HG02610 (cell line): ENCODE measurements around the gene ZNF576.
"Not testable (repeated sequence)": the region's sequence is repeated elsewhere in the genome, so short reads cannot be mapped to it uniquely, and the experiment has no call there.

Experiments used
- ATAC-seq: cut with Tn5 transposase; IDR thresholded peaks from one replicate; pipeline ENCODE4 v1.9.1; 2021; ENCODE audit warnings: mild to moderate bottlenecking, moderate library complexity; ENCODE audit not compliant: unreplicated experiment

Gene ZNF576

GRCh38 chr19:43574424-43575155, 21.8 kb upstream of the ZNF576 start:
- ATAC-seq = no peak

GRCh38 chr19:43575156-43575950, 21.0 kb upstream of the ZNF576 start, which contains the start of the genes PINLYP and XRCC1:
PINLYP (plus strand) TSS chr19:43575801; CDS start chr19:43577192, 1,391 bp downstream.
XRCC1 (minus strand) TSS chr19:43575527; CDS start chr19:43575458, 69 bp downstream.
- peak; percentile 97 for ATAC-seq

GRCh38 chr19:43575955-43576878, 20.2 kb upstream of the ZNF576 start:
- peak; percentile 3 for ATAC-seq

- ATAC-seq = no peak
These were observed 17.6 kb upstream of the ZNF576 start for GRCh38 chr19:43578787-43579186.

DNA sequence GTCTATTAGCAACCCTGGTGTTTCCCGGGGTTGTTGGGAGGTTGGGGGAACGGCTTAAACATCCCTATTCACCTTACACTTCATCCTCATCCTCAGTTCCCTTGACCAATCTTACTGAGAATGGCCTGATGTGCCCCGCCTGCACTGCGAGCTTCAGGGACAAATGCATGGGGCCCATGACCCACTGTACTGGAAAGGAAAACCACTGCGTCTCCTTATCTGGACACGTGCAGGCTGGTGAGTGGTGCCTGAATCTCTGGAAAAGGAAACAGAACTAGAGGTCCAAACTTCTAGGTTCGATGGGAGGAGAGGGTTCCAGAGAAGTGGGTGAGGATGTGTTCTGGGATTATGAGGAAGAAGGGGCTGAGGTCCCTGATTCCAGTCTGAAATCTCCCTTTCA, 14.9 kb upstream of the ZNF576 start:
- ATAC-seq = no peak

- ATAC-seq = no peak
These were observed 13.9 kb upstream of the ZNF576 start for GRCh38 chr19:43582495-43582894.

DNA sequence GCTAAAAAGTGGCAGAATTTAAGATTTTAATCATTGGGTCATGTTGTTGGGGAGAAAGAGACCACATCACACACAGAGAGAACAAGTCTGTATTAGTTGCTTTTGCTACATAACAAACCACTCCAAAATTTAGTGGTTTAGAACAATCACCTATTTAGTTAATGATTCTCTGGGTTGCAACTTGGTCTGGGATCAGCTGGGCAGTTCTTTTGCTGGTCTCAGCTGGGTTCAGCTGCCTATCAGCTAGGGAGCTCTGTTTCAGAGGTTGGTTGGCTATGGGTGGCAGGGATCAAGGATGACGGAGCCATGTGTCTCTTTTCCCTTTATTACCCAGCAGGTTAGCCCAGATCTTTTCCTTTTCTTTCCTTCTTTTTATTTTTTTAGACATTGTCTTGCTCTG, 11.9 kb upstream of the ZNF576 start:
- no peak for ATAC-seq

GRCh38 chr19:43586346-43586745, 10.0 kb upstream of the ZNF576 start:
- ATAC-seq = no peak

DNA sequence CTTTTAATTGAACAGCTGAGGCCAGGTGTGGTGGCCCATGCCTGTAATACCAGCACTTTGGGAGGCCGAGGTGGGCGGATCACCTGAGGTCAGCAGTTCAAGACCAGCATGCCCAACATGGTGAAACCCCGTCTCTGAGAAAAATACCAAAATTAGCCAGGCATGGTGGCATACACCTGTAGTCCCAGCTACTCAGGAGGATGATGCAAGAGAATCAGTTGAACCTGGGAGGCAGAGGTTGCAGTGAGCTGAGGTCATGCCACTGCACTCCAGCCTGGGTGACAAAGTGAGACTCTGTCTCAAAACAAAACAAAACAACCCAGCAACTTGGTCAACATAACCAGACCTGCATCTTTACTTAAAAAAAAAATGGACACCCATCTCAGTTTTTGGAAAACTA, 9.4 kb upstream of the ZNF576 start:
- ATAC-seq = not testable (repeated sequence)

DNA sequence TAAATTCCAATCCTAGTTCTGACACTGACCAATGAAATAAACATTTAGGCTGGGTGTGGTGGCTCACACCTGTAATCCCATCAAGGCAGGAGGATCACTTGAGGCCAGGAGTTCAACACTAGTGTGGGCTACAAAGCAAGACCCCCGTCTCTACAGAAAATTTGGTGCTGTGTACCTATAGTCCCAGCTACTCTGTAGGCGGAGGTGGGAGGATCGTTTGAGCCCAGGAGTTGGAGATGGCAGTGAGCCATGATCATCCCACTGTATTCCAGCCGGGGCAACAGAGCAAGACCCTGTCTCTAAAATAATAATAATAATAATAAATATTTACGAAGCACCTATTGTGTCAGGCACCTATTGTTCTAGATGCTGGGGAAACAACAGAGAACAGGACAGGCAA, 7.1 kb upstream of the ZNF576 start:
- no peak for ATAC-seq

DNA sequence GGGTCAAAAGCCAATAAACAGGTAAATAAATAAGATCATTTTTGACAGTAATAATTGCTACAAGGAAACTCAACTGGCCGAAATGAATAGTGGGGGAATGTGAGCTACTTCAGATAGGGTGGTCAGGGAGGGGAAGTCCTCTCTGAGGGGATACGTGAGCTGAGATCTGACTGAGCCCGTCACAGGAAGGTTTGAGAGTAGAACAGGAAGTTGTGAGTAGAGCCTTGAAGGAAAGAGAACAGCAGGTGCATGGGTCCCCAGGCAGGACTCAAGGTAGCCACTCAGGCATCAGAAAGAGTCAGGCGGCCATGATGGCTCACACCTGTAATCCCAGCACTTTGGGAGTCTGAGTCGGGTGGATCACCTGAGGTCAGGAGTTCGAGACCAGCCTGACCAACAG, 6.7 kb upstream of the ZNF576 start:
- no peak for ATAC-seq

- no peak for ATAC-seq
These were observed 4.3 kb upstream of the ZNF576 start for GRCh38 chr19:43591904-43592772.

DNA sequence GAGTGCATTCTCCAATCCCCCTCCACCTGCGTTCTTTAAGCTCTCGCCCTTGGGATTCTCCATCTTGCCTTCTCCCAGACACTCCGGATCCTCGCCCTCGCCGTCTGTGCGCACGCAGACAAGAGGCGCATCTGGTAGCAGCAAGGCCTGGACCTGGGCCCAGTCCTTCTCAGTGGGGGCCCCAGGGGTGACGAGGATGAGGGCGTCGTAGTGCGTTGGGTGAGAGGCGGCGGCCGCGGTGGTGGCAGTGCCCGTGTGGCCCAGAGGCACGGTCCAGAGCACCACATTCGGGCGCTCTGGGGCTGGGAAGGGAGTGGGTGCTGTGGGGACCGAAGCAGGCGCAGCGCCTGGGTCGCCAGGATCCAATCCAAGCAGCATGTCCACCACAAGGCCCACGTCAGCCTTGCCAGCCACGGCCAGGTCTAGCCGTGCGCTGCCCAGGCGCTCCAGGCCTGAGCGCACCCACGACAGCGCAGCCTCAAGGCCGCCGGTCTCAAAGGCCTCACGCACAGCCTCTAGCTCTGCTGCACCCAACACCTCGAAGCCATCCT, 3.5 kb upstream of the ZNF576 start:
- no peak for ATAC-seq

- ATAC-seq = no peak
These were observed 2.2 kb upstream of the ZNF576 start for GRCh38 chr19:43594081-43594697.

DNA sequence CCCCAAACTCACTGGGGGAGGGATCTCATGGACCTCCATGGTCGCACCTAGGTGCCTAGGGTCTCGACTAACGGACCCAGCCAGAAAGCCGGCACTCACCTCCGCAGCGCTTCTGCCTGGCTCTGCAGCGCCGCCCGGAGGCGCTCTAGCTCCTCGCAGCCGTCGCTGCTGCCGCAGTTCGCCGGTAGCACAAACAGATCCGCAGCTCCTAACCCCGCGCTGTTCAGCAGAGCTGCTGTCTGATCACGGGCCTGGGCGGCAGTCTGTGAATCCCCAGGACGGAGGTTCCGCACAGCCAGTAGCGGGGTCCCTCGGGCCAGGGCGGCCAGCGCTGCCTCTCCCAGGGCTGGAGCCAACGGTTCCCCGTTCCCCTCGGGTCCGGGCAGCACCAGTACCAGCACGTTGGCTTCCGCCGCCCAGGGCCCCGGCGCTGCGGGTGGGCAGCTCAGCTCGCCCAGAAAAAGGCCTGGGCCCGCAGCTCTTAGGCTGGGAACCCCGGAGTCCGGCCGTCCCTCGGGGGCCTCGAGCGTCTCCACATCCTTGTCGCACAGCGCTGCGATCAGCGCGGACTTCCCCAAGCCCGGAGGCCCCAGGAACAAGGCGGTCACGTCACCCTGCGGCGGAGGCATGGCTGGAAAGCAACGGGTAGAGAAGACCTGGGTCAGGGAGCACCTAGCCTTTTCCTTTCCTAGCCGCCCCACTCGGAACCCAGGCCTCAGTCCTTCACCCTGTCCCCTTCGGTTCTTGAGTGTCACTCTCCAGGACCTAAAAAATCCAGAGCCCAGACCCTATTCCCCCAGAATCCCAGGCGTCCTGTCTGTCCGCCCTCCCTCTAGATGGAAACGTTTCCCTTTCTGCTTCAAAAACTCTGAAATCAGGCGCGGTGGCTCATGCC, 1.4 kb upstream of the ZNF576 start:
- ATAC-seq = peak; percentile 26

GRCh38 chr19:43595605-43595998, 793 bp upstream of the ZNF576 start:
- ATAC-seq = no peak

GRCh38 chr19:43596842-43597461, 557 bp downstream of the ZNF576 start:
- ATAC-seq = no peak

DNA sequence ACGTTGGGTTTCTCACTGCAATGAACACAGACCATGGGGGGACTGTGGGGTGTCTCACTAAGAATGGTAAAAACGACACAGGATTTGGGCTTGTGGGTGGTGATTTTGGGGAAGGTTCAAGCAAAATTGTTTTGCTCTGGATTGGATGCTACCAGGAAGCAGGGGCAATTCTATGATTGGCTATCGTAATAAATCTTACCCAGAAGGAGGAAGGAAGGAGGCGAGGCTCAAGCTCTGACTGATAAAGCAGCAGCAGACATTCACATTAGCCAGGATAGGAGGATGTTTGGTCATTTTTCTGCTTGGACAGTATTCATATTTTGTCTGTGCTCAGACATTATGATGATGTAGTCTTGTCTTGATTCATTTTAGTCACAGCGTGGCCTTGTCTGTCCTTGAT, 1.5 kb downstream of the ZNF576 start:
- no peak for ATAC-seq
